Breast epithelium (tissue), 4 donors: ENCODE measurements around the gene ELAC1. TPM values are rescaled to one million over a fixed set of nuclear protein-coding genes. Genes with fewer than 3 reads are reported as not detected.
A peak's percentile ranks its signal among the peaks of the same experiment; 100 is the strongest.

Experiments
- DNase-seq, 2 donors: peaks; one replicate each; pipeline ENCODE4 v3.0.0-alpha.2; 2019; ENCODE audit warnings: low spot score in 2 of 2
- H3K27ac ChIP-seq, 2 donors: fragments of 200-600 bp; sonication (generic) in 1 of 2; one replicate each; pipeline ENCODE4 v1.5.1; 2016 to 2019; ENCODE audit warnings: mild to moderate bottlenecking in 1 of 2
- H3K27me3 ChIP-seq, 2 donors: fragments of 200-600 bp; sonication (generic) in 1 of 2; one replicate each; pipeline versions ENCODE4 v1.5.1 to v1.6.0; 2017 to 2019; ENCODE audit warnings: control low read depth in 1 of 2, mild to moderate bottlenecking in 1 of 2
- H3K36me3 ChIP-seq: fragments of 200-600 bp; one replicate; pipeline ENCODE4 v1.5.1; 2019
- H3K4me1 ChIP-seq, 2 donors: fragments of 200-600 bp; sonication (generic); one replicate each; pipeline ENCODE4 v1.5.1; 2016 to 2019; ENCODE audit warnings: control low read depth in 1 of 2
- H3K4me3 ChIP-seq, 3 donors: fragments of 200-600 bp; sonication (generic); 1 replicate in 2 of 3; 2 replicates in 1 of 3; pipeline ENCODE4 v1.5.1; 2016 to 2019; ENCODE audit warnings: mild to moderate bottlenecking in 3 of 3, moderate library complexity in 2 of 3
- H3K9me3 ChIP-seq, 2 donors: fragments of 200-600 bp; sonication (generic) in 1 of 2; one replicate each; pipeline ENCODE4 v1.5.1; 2016 to 2019; ENCODE audit warnings: control low read depth in 1 of 2
- POLR2A ChIP-seq: fragments of 450-650 bp; IDR thresholded peaks from one replicate; pipeline ENCODE4 v1.6.1; 2016; ENCODE audit warnings: antibody characterized with exemption, mild to moderate bottlenecking, moderate library complexity
- POLR2AphosphoS5 ChIP-seq, 3 donors: sonication (generic); formaldehyde crosslinking; IDR thresholded peaks; one replicate each; pipeline ENCODE4 v1.6.1; 2017; ENCODE audit warnings: antibody characterized with exemption in 3 of 3
- intact Hi-C: fragments of 100-400 bp; cut with DNase I; formaldehyde crosslinking; loops from one replicate; pipeline ENCODE4 v1.15.1; 2023; ENCODE audit warnings: low total_unique reads
- total RNA-seq, 3 donors: library from RNA; depleted of rRNA; stranded (reverse); fragments of >200 nt; gene quantifications; one replicate each; pipeline ENCODE4 v1.1.0, GENCODE V29; 2016
- TF ChIP-seq, protein P1 (sequence below), 3 donors: fragments of 450-650 bp; IDR thresholded peaks; one replicate each; pipeline ENCODE4 v1.5.1; 2016 to 2017; ENCODE audit warnings: antibody characterized with exemption in 3 of 3, mild to moderate bottlenecking in 3 of 3, moderate library complexity in 3 of 3

ELAC1 gene, protein sequence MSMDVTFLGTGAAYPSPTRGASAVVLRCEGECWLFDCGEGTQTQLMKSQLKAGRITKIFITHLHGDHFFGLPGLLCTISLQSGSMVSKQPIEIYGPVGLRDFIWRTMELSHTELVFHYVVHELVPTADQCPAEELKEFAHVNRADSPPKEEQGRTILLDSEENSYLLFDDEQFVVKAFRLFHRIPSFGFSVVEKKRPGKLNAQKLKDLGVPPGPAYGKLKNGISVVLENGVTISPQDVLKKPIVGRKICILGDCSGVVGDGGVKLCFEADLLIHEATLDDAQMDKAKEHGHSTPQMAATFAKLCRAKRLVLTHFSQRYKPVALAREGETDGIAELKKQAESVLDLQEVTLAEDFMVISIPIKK
- total RNA-seq: 1 to 10 TPM; 4.8 to 6.9 (median 5.8) TPM

- Histone ChIP-seq H3K27me3 (no peaks in the 10 kb centered on the region), H3K9me3 (peaks cover under 1 to 6% of the 10 kb centered on the region in 2 donors), H3K36me3 (no peaks in the 10 kb centered on the region), H3K27ac (peak within 1 kb of the TSS; percentile 98 to 99), H3K4me1 (peaks cover 0 to 14% of the 10 kb centered on the region in 2 donors), H3K4me3 (peak within 1 kb of the TSS; percentile 67 to 94 (median 93))
- TF ChIP-seq, protein P1, sequence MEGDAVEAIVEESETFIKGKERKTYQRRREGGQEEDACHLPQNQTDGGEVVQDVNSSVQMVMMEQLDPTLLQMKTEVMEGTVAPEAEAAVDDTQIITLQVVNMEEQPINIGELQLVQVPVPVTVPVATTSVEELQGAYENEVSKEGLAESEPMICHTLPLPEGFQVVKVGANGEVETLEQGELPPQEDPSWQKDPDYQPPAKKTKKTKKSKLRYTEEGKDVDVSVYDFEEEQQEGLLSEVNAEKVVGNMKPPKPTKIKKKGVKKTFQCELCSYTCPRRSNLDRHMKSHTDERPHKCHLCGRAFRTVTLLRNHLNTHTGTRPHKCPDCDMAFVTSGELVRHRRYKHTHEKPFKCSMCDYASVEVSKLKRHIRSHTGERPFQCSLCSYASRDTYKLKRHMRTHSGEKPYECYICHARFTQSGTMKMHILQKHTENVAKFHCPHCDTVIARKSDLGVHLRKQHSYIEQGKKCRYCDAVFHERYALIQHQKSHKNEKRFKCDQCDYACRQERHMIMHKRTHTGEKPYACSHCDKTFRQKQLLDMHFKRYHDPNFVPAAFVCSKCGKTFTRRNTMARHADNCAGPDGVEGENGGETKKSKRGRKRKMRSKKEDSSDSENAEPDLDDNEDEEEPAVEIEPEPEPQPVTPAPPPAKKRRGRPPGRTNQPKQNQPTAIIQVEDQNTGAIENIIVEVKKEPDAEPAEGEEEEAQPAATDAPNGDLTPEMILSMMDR (IDR thresholded peaks at IDR 0.05): no peak
- TF ChIP-seq POLR2AphosphoS5 (IDR thresholded peaks at IDR 0.05): peak; percentile 80 to 87 (median 86)
- TF ChIP-seq POLR2A: peak; percentile 37
- DNase-seq: peak; percentile 56 to 58
- intact Hi-C loops: no loop called here
Observed at GRCh38 chr18:50967714-50968661, at the start of gene ELAC1. Gene ELAC1, plus strand, starts transcription at chr18:50968040. Its CDS starts 6,365 bp downstream, at chr18:50974405.

GRCh38 chr18:50918153-50918552 is 49.7 kb upstream of the ELAC1 start:
- Histone ChIP-seq H3K9me3 (no peaks in the 10 kb centered on the region), H3K27ac (no peak overlapping the region), H3K4me3 (no peak overlapping the region), H3K36me3 (no peaks in the 10 kb centered on the region), H3K27me3 (no peaks in the 10 kb centered on the region), H3K4me1 (no peaks in the 10 kb centered on the region)
- intact Hi-C loops: no loop called here
- no peak for DNase-seq
- TF ChIP-seq POLR2AphosphoS5 (IDR thresholded peaks at IDR 0.05) (no peak), POLR2A (no peak)
- TF ChIP-seq, protein P1 (IDR thresholded peaks at IDR 0.05): no peak

GRCh38 chr18:50924372-50924771 is 43.5 kb upstream of the ELAC1 start:
- intact Hi-C loops: no loop called here
- TF ChIP-seq POLR2AphosphoS5 (IDR thresholded peaks at IDR 0.05) (no peak), POLR2A (no peak)
- TF ChIP-seq, protein P1 (IDR thresholded peaks at IDR 0.05): no peak
- no peak for DNase-seq
- Histone ChIP-seq H3K36me3 (peaks cover 3% of the 10 kb centered on the region), H3K4me3 (no peak overlapping the region), H3K9me3 (no peaks in the 10 kb centered on the region), H3K27ac (no peak overlapping the region), H3K4me1 (no peaks in the 10 kb centered on the region), H3K27me3 (no peaks in the 10 kb centered on the region)

DNA sequence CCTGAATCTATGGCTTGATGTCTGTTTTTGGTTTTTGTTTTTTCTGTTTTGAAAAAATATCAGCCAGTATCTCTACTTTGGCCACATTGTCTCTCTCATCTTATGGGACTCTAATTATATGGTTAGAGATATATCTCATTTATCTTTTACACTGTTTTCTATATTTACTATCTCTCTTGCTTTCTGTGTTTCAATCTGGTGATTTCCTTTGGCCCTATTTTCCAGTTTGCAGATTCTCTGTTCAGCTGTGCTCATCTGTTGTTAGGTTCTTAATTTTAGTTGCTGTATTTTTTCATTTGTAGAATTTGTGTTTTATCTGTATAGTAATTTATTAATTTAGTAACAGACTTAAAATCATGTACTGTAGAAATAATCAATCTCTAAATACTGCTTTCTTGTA is 41.3 kb upstream of the ELAC1 start:
- no peak for DNase-seq
- H3K4me3 ChIP-seq: no peak overlapping the region

More for the DNA sequence above, 41.3 kb upstream of the ELAC1 start:
- TF ChIP-seq, protein P1 (IDR thresholded peaks at IDR 0.05): no peak
- TF ChIP-seq POLR2AphosphoS5 (IDR thresholded peaks at IDR 0.05) (no peak), POLR2A (no peak)
- H3K27me3 ChIP-seq: no peaks in the 10 kb centered on the region
- H3K27ac ChIP-seq: no peak overlapping the region
- no peaks in the 10 kb centered on the region for H3K9me3 ChIP-seq
- intact Hi-C loops: no loop called here
- no peaks in the 10 kb centered on the region for H3K4me1 ChIP-seq
- H3K36me3 ChIP-seq: peaks cover 3% of the 10 kb centered on the region
